HEK293 (cell line): ENCODE data around the gene ITGA2.

Source experiments
- CTCF ChIA-PET: fragments of 350-600 bp; formaldehyde crosslinking; extraction: SDS; loops from one replicate; lab custom pipeline; 2021; ENCODE audit warnings: antibody characterized with exemption; lab: Yijun Ruan, JAX
- POLR2A ChIA-PET: fragments of 300-600 bp; formaldehyde crosslinking; extraction: SDS; loops from one replicate; lab custom pipeline; 2020; ENCODE audit warnings: antibody characterized with exemption, inconsistent platforms; lab: Yijun Ruan, JAX
- H3K27ac ChIP-seq: fragments of 200-500 bp; sonication (Bioruptor generic); 2 replicates; pipeline ENCODE4 v1.5.1; 2014; ENCODE audit warnings: low read depth, low read length, control low read depth, inconsistent platforms; ENCODE audit errors: extremely low read depth
- H3K36me3 ChIP-seq, 2 experiments: fragments of 200-500 bp in 1 of 2; sonication (Bioruptor generic) in 1 of 2; 1 replicate in 1 of 2; 2 replicates in 1 of 2; pipeline ENCODE4 v1.5.1; 2014 to 2017; ENCODE audit warnings: inconsistent platforms in 2 of 2, low read length in 2 of 2; ENCODE audit not compliant: control insufficient read depth in 2 of 2, insufficient read depth in 1 of 2
- H3K4me1 ChIP-seq: fragments of 200-500 bp; sonication (Bioruptor generic); 2 replicates; pipeline ENCODE4 v1.5.1; 2014; ENCODE audit warnings: mild to moderate bottlenecking, low read length, inconsistent platforms; ENCODE audit not compliant: control insufficient read depth, insufficient read depth
- H3K4me3 ChIP-seq: 2 replicates; pipeline ENCODE4 v1.5.1; 2011; ENCODE audit warnings: low read depth, mild to moderate bottlenecking, control low read depth, low read length, moderate library complexity
- H3K9me3 ChIP-seq: fragments of 200-500 bp; sonication (Bioruptor generic); 2 replicates; pipeline ENCODE4 v1.5.1; 2014; ENCODE audit warnings: low read depth, low read length, inconsistent platforms; ENCODE audit not compliant: control insufficient read depth, insufficient read depth
- GLI2 ChIP-seq: fragments of 450-650 bp; formaldehyde crosslinking; IDR thresholded peaks from 2 replicates; pipeline ENCODE4; 2017; ENCODE audit warnings: missing biosample characterization, missing genetic modification characterization, low read depth, borderline replicate concordance
- GLI4 ChIP-seq: fragments of 450-650 bp; formaldehyde crosslinking; IDR thresholded peaks from 2 replicates; pipeline ENCODE4 v1.5.1; 2016; ENCODE audit warnings: missing biosample characterization, missing genetic modification characterization
- GLIS2 ChIP-seq: fragments of 450-650 bp; formaldehyde crosslinking; IDR thresholded peaks from 2 replicates; pipeline ENCODE4 v1.5.1; 2016; ENCODE audit warnings: missing biosample characterization, missing genetic modification characterization
- HIC1 ChIP-seq: fragments of 450-650 bp; formaldehyde crosslinking; IDR thresholded peaks from 2 replicates; pipeline ENCODE4 v1.5.1; 2016; ENCODE audit warnings: missing biosample characterization, missing genetic modification characterization
- HOXC10 ChIP-seq: sonication (generic); formaldehyde crosslinking; IDR thresholded peaks from 2 replicates; pipeline ENCODE4 v1.8.1; 2023; ENCODE audit warnings: mild to moderate bottlenecking, missing genetic modification reagents
- KLF7 ChIP-seq: fragments of 450-650 bp; formaldehyde crosslinking; IDR thresholded peaks from 2 replicates; pipeline ENCODE4 v1.5.1; 2016; ENCODE audit warnings: missing biosample characterization, missing genetic modification characterization, borderline replicate concordance
- OVOL3 ChIP-seq: fragments of 450-650 bp; formaldehyde crosslinking; IDR thresholded peaks from 2 replicates; pipeline ENCODE4 v1.5.1; 2016; ENCODE audit warnings: missing biosample characterization, missing genetic modification characterization
- PRDM2 ChIP-seq: fragments of 450-650 bp; formaldehyde crosslinking; IDR thresholded peaks from 2 replicates; pipeline ENCODE4 v1.5.1; 2016; ENCODE audit warnings: missing biosample characterization, missing genetic modification characterization, borderline replicate concordance
- ZBTB21 ChIP-seq: fragments of 450-650 bp; formaldehyde crosslinking; IDR thresholded peaks from 2 replicates; pipeline ENCODE4 v1.5.1; 2017; ENCODE audit warnings: missing biosample characterization, missing genetic modification characterization
- ZBTB48 ChIP-seq: fragments of 450-650 bp; formaldehyde crosslinking; IDR thresholded peaks from 2 replicates; pipeline ENCODE4 v1.5.1; 2016; ENCODE audit warnings: missing biosample characterization, missing genetic modification characterization
- ZNF114 ChIP-seq: fragments of 450-650 bp; formaldehyde crosslinking; IDR thresholded peaks from 2 replicates; pipeline ENCODE4 v1.5.0; 2017; ENCODE audit warnings: missing biosample characterization, missing genetic modification characterization
- ZNF132 ChIP-seq: fragments of 450-650 bp; formaldehyde crosslinking; IDR thresholded peaks from 2 replicates; pipeline ENCODE4 v1.5.1; 2017; ENCODE audit warnings: missing biosample characterization, missing genetic modification characterization, borderline replicate concordance
- ZNF155 ChIP-seq: fragments of 450-650 bp; formaldehyde crosslinking; IDR thresholded peaks from 2 replicates; pipeline ENCODE4 v1.5.1; 2016; ENCODE audit warnings: missing biosample characterization, missing genetic modification characterization
- ZNF341 ChIP-seq: fragments of 450-650 bp; formaldehyde crosslinking; IDR thresholded peaks from 2 replicates; pipeline ENCODE4; 2016; ENCODE audit warnings: low read depth, missing biosample characterization, missing genetic modification characterization
- ZNF354C ChIP-seq: fragments of 450-650 bp; formaldehyde crosslinking; IDR thresholded peaks from 2 replicates; pipeline ENCODE4 v1.5.1; 2016; ENCODE audit warnings: missing biosample characterization, missing genetic modification characterization, low read depth, borderline replicate concordance
- ZNF404 ChIP-seq: fragments of 450-650 bp; formaldehyde crosslinking; IDR thresholded peaks from 2 replicates; pipeline ENCODE4 v1.5.1; 2017; ENCODE audit warnings: missing biosample characterization, missing genetic modification characterization
- TF ChIP-seq, protein P1 (sequence below): fragments of 450-650 bp; formaldehyde crosslinking; conservative IDR thresholded peaks from 2 replicates; pipeline ENCODE4 v1.5.1; 2016; ENCODE audit warnings: low read depth, missing biosample characterization, missing genetic modification characterization
- TF ChIP-seq, protein P2 (sequence below): fragments of 450-650 bp; formaldehyde crosslinking; IDR thresholded peaks from 2 replicates; pipeline ENCODE4 v1.5.1; 2016; ENCODE audit warnings: missing biosample characterization, missing genetic modification characterization
- TF ChIP-seq, protein P3 (sequence below): fragments of 450-650 bp; formaldehyde crosslinking; IDR thresholded peaks from 2 replicates; pipeline ENCODE4 v1.5.1; 2017; ENCODE audit warnings: missing biosample characterization, missing genetic modification characterization
- TF ChIP-seq, protein P4 (sequence below): fragments of 450-650 bp; formaldehyde crosslinking; IDR thresholded peaks from 2 replicates; pipeline ENCODE4 v1.5.1; 2016; ENCODE audit warnings: missing biosample characterization, missing genetic modification characterization

The ITGA2 gene

DNA sequence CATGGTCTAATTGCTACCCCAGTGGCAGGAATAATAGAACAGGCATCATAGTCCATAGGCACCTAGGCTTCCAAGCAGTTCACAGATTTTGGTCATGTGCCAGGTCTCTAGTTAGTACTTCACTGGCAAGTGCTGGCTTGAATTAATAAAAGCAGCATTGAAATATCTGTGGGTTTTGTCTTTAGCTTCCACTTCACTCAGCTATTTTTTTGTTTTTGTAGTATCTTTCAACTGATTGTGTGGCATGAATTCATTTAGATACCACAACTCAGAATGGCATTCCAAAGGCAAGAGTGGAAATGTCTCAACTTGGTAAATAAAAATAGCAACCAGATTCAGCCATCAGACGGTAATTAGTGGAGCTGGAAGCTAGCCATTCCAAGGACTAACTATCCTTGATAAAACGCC is 27.9 kb upstream of the ITGA2 start:
- TF ChIP-seq, protein P1, sequence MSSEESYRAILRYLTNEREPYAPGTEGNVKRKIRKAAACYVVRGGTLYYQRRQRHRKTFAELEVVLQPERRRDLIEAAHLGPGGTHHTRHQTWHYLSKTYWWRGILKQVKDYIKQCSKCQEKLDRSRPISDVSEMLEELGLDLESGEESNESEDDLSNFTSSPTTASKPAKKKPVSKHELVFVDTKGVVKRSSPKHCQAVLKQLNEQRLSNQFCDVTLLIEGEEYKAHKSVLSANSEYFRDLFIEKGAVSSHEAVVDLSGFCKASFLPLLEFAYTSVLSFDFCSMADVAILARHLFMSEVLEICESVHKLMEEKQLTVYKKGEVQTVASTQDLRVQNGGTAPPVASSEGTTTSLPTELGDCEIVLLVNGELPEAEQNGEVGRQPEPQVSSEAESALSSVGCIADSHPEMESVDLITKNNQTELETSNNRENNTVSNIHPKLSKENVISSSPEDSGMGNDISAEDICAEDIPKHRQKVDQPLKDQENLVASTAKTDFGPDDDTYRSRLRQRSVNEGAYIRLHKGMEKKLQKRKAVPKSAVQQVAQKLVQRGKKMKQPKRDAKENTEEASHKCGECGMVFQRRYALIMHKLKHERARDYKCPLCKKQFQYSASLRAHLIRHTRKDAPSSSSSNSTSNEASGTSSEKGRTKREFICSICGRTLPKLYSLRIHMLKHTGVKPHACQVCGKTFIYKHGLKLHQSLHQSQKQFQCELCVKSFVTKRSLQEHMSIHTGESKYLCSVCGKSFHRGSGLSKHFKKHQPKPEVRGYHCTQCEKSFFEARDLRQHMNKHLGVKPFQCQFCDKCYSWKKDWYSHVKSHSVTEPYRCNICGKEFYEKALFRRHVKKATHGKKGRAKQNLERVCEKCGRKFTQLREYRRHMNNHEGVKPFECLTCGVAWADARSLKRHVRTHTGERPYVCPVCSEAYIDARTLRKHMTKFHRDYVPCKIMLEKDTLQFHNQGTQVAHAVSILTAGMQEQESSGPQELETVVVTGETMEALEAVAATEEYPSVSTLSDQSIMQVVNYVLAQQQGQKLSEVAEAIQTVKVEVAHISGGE, result no peak
- TF ChIP-seq ZNF341 (tag by site-specific recombination) (no peak), HIC1 (tag by site-specific recombination) (no peak), ZBTB48 (no peak), GLI4 (tag by site-specific recombination) (no peak), KLF7 (no peak), GLI2 (tag by site-specific recombination) (no peak), OVOL3 (tag by site-specific recombination) (no peak), ZBTB21 (no peak), HOXC10 (CRISPR knock-in tag) (no peak)
- TF ChIP-seq, protein P2, sequence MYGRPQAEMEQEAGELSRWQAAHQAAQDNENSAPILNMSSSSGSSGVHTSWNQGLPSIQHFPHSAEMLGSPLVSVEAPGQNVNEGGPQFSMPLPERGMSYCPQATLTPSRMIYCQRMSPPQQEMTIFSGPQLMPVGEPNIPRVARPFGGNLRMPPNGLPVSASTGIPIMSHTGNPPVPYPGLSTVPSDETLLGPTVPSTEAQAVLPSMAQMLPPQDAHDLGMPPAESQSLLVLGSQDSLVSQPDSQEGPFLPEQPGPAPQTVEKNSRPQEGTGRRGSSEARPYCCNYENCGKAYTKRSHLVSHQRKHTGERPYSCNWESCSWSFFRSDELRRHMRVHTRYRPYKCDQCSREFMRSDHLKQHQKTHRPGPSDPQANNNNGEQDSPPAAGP (tag by site-specific recombination), result no peak
- TF ChIP-seq, all 188 proteins: peak for 0
- ChIA-PET CTCF (interaction anchor here (0.7 to 1.5 kb wide), 5 partner anchors 12 to 1256 kb away, joined by 3 to 6 read pairs (median 3); no protein-coding TSS in a partner anchor), POLR2A (no interaction called here)
- no peaks in the 10 kb centered on the region for H3K36me3 ChIP-seq
- H3K27ac ChIP-seq, result no peak overlapping the region
- H3K4me3 ChIP-seq, result no peak overlapping the region
- no peaks in the 10 kb centered on the region for H3K9me3 ChIP-seq
- H3K4me1 ChIP-seq, result no peaks in the 10 kb centered on the region

DNA sequence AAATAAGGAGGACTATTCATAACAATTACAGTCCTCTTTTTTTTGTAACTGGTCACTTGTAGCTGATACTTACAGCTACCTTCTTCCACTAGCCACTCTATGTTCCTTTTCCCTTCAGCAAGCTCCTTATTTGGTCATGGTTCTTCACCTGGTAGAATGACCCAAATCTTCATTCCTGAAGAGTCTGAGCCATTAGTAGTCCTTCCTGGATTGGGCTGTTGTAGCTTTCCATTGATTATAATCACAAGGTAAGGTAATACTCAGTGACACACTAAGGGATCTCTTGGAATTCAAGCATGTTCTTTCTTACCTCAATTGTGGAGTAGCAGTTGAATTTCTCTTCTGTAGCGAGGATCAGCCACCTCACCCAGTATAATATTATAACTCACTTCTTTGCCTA is 25.5 kb upstream of the ITGA2 start:
- Histone ChIP-seq H3K9me3 (no peaks in the 10 kb centered on the region), H3K36me3 (no peaks in the 10 kb centered on the region), H3K4me3 (no peak overlapping the region), H3K27ac (no peak overlapping the region), H3K4me1 (no peaks in the 10 kb centered on the region)
- ChIA-PET CTCF (interaction anchor here (0.6 to 3.3 kb wide), 3 partner anchors 11 to 18 kb away, joined by 3 to 11 read pairs (median 3); no protein-coding TSS in a partner anchor), POLR2A (no interaction called here)
- TF ChIP-seq PRDM2 (tag by site-specific recombination) (no peak), ZNF132 (tag by site-specific recombination) (no peak), ZNF404 (tag by site-specific recombination) (no peak), ZNF155 (no peak), ZNF114 (tag by site-specific recombination) (no peak), GLIS2 (tag by site-specific recombination) (no peak), ZNF354C (tag by site-specific recombination) (no peak)
- TF ChIP-seq, protein P3, sequence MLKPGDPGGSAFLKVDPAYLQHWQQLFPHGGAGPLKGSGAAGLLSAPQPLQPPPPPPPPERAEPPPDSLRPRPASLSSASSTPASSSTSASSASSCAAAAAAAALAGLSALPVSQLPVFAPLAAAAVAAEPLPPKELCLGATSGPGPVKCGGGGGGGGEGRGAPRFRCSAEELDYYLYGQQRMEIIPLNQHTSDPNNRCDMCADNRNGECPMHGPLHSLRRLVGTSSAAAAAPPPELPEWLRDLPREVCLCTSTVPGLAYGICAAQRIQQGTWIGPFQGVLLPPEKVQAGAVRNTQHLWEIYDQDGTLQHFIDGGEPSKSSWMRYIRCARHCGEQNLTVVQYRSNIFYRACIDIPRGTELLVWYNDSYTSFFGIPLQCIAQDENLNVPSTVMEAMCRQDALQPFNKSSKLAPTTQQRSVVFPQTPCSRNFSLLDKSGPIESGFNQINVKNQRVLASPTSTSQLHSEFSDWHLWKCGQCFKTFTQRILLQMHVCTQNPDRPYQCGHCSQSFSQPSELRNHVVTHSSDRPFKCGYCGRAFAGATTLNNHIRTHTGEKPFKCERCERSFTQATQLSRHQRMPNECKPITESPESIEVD (tag by site-specific recombination), result no peak
- TF ChIP-seq, protein P4, sequence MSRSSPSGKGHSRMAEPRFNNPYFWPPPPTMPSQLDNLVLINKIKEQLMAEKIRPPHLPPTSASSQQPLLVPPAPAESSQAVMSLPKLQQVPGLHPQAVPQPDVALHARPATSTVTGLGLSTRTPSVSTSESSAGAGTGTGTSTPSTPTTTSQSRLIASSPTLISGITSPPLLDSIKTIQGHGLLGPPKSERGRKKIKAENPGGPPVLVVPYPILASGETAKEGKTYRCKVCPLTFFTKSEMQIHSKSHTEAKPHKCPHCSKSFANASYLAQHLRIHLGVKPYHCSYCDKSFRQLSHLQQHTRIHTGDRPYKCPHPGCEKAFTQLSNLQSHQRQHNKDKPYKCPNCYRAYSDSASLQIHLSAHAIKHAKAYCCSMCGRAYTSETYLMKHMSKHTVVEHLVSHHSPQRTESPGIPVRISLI (tag by site-specific recombination), result no peak
